Measurements from ENCODE around the gene TBXA2R. TPM values are rescaled to one million over a fixed set of nuclear protein-coding genes. Genes with fewer than 3 reads are reported as not detected.

TBXA2R gene
- total RNA-seq, 1 donor from 2014 or later: 4.9 TPM

GRCh38 chr19:3645726-3646125, 39.1 kb upstream of the TBXA2R start:
- Histone ChIP-seq H3K4me3 (no peak overlapping the region), H3K4me1 (no peaks in the 10 kb centered on the region), H3K27me3 (ENCODE audit: low read depth) (no peaks in the 10 kb centered on the region), H3K36me3 (peaks cover 83% of the 10 kb centered on the region), H3K9me3 (no peaks in the 10 kb centered on the region), H3K27ac (no peak overlapping the region)
- DNase-seq (no peak), ATAC-seq (no peak)
- intact Hi-C loops (cut with DNase I): no loop called here
- TF ChIP-seq CTCF (IDR thresholded peaks at IDR 0.05): no peak

GRCh38 chr19:3645067-3645396, 38.4 kb upstream of the TBXA2R start:
- no peaks in the 10 kb centered on the region for H3K4me1 ChIP-seq

GRCh38 chr19:3644351-3645066, 37.8 kb upstream of the TBXA2R start:
- Histone ChIP-seq H3K27ac (no peak overlapping the region), H3K4me3 (no peak overlapping the region), H3K36me3 (peaks cover 85% of the 10 kb centered on the region), H3K9me3 (no peaks in the 10 kb centered on the region), H3K27me3 (ENCODE audit: low read depth) (no peaks in the 10 kb centered on the region), H3K4me1 (no peaks in the 10 kb centered on the region)
- intact Hi-C loops (cut with DNase I): no loop called here
- ATAC-seq: peak in 1 of 2 donors; percentile 9
- TF ChIP-seq CTCF (IDR thresholded peaks at IDR 0.05): no peak
- no peak for DNase-seq

More at GRCh38 chr19:3645067-3645396, 38.4 kb upstream of the TBXA2R start:
- no peaks in the 10 kb centered on the region for H3K9me3 ChIP-seq
- peaks cover 83% of the 10 kb centered on the region for H3K36me3 ChIP-seq
- no peaks in the 10 kb centered on the region for H3K27me3 ChIP-seq (ENCODE audit: low read depth)
- H3K4me3 ChIP-seq: no peak overlapping the region
- no peak overlapping the region for H3K27ac ChIP-seq
- intact Hi-C loops (cut with DNase I): no loop called here
- DNase-seq: no peak
- no peak for ATAC-seq
- TF ChIP-seq CTCF (IDR thresholded peaks at IDR 0.05): no peak

- intact Hi-C loops (cut with DNase I): no loop called here
- ATAC-seq (peak in 1 of 2 donors; percentile 6), DNase-seq (no peak)
- no peak for TF ChIP-seq CTCF (IDR thresholded peaks at IDR 0.05)
- Histone ChIP-seq H3K4me1 (no peaks in the 10 kb centered on the region), H3K36me3 (peaks cover 92% of the 10 kb centered on the region), H3K27me3 (ENCODE audit: low read depth) (no peaks in the 10 kb centered on the region), H3K4me3 (no peak overlapping the region), H3K9me3 (no peaks in the 10 kb centered on the region), H3K27ac (no peak overlapping the region)
Measured at GRCh38 chr19:3643674-3644313, 37.1 kb upstream of the TBXA2R start.

- H3K4me1 ChIP-seq: no peaks in the 10 kb centered on the region
- peaks cover 92% of the 10 kb centered on the region for H3K36me3 ChIP-seq
- TF ChIP-seq CTCF (IDR thresholded peaks at IDR 0.05): no peak
- intact Hi-C loops (cut with DNase I): no loop called here
- H3K27ac ChIP-seq: no peak overlapping the region
- ATAC-seq: no peak
- H3K9me3 ChIP-seq: no peaks in the 10 kb centered on the region
- no peaks in the 10 kb centered on the region for H3K27me3 ChIP-seq (ENCODE audit: low read depth)
- no peak for DNase-seq
- H3K4me3 ChIP-seq: no peak overlapping the region
Measured at GRCh38 chr19:3642987-3643673, 36.5 kb upstream of the TBXA2R start.

All from lower lobe of right lung (tissue), 2 donors.